ENCODE results near the gene MRPL43.
"Not testable (repeated sequence)": the region's sequence is repeated elsewhere in the genome, so short reads cannot be mapped to it uniquely, and the experiment has no call there.

MRPL43 gene

DNA sequence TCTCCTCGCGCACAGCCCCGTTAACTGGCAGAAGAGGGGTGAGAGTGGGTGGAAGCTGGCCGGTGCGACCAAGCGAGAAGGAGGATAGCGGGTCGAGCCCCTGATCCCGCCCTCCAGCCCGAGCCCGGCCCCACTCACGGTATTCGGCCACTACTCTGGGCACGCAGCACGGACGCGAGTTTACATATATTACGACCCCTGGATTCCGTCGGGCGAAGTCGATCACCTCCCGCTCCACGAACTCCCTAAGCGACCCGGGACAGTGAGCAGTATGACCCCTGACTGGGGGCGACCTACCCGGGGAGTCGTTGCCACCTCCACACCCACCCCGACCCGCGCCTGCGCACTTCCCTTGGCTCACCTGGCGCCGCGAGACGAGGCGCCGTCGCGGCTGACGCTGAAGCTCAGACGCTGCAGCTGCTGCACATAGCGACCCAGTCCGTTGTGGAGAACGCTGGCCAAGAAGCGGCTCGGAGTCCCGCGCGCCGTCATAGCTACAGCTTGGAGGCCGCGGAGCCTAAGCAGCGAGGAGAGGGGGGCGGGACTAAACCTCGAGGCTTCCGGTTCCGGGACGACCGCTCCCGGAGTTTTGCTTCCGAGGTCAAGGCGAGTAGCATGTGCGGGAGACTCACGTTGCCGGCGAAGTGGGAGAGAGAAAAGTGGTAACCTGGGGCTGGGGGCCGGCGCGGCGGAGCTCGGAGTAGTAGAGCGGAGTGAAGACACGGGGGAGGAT, at the start of gene MRPL43, which contains the start of gene TWNK:
TSS of gene MRPL43 (minus strand) at position 546 of the 733 bp plus-strand sequence. CDS start at position 492, 54 bp downstream.
TSS of gene TWNK (plus strand) at position 592 of the 733 bp plus-strand sequence. CDS start 668 bp downstream, outside the sequence.
- in situ Hi-C loops (cut with MboI; ENCODE audit: low sequenced_read_pairs): no loop called here

DNA sequence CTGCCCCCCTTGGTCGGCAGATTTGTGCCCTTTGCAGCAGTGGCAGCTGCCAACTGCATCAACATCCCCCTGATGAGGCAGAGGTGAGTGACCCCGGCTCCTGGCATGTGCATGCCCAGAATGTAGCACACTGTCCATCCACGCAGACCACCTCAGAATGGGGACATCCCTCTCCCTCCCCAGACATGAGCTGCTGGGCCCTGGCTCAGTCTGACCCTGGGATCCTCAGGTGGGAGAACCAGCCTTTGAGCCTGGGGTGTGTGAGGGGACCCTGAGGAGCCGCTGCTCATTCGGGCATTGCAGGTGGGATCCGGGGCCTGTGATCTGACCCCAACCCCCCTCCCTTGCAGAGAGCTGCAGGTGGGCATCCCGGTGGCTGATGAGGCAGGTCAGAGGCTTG, 49.4 kb upstream of the MRPL43 start:
- in situ Hi-C loops (cut with MboI; ENCODE audit: low sequenced_read_pairs): no loop called here

DNA sequence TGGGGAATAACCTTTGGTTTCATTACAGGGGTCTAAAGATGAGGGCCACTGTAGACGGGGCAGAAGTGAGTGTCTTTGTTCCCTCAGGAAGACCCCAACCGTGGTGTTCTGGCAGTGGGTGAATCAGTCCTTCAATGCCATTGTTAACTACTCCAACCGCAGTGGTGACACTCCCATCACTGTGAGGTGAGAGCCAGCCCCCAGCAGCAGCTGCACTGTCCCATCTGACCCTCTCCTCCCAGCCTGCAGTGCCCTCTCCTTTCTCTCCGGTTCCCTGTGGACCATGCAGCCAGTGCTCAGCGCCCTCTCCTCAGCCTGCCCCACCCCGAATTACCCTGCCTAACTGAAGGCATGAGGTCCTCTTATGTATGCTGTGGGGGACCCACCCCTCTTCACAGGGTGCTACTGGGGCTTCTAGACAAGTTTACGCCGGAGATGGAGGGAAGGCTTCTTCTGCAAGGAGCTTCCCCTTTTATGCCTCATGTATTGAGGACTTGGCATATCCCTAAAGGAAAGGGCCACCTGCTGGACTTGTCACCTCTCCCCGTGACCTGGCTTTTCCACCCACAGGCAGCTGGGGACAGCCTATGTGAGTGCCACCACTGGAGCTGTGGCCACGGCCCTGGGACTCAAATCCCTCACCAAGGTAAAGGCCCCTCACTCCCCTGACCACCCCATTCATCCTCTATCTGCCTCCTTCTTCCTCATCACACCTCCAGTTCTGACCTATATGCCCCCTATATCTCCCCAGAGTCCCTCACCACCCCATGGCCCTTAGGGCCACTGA, 48.8 kb upstream of the MRPL43 start:
- in situ Hi-C loops (cut with MboI; ENCODE audit: low sequenced_read_pairs): no loop called here

DNA sequence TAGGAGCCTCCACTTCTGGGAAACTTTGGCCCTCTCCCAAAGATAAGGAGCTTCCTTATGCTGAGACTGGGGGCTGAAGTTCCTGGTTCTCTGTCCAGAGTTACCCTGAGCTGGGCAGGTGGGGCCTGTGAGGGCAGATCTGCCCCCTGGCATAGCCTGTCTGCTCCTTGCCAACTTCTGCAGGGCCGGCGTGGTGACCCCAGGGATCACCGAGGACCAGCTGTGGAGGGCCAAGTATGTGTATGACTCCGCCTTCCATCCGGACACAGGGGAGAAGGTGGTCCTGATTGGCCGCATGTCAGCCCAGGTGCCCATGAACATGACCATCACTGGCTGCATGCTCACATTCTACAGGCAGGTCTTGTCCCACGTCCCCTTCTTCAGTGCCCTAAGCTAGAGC, 48.0 kb upstream of the MRPL43 start:
- in situ Hi-C loops (cut with MboI; ENCODE audit: low sequenced_read_pairs): no loop called here

DNA sequence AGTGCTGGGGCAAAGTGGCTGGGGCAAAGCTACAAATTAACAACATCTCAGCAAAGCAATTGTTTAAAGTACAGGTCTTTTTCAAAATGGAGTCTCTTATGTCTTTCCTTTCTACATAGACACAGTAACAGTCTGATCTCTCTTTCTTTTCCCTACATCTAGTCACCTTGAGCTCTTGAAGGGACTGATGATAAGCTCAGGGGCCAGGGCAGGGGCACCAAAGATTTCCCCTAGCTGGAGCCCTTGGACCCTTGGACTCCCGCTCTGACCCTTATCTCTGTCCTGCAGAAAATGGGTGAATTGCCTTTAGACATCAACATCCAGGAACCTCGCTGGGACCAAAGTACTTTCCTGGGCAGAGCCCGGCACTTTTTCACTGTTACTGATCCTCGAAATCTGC, 47.1 kb upstream of the MRPL43 start:
- in situ Hi-C loops (cut with MboI; ENCODE audit: low sequenced_read_pairs): not testable (repeated sequence)

DNA sequence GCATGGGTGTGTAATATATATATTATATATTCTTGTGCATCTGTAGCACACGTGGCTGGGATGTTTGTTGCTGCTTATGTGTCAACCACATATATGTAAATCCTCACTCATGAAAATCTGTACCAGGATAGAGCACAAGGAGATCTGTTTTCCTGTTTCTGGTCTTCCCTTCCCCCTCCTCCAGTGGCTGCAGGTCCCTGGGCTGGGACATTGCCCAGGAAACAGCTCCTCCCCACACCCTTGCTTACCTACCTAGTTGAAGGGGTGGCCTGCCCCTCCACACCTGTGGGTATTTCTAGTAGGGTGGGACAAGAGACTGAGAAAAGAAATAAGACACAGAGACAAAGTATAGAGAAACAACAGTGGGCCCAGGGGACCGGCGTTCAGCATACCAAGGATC, 46.0 kb upstream of the MRPL43 start:
- in situ Hi-C loops (cut with MboI; ENCODE audit: low sequenced_read_pairs): no loop called here

DNA sequence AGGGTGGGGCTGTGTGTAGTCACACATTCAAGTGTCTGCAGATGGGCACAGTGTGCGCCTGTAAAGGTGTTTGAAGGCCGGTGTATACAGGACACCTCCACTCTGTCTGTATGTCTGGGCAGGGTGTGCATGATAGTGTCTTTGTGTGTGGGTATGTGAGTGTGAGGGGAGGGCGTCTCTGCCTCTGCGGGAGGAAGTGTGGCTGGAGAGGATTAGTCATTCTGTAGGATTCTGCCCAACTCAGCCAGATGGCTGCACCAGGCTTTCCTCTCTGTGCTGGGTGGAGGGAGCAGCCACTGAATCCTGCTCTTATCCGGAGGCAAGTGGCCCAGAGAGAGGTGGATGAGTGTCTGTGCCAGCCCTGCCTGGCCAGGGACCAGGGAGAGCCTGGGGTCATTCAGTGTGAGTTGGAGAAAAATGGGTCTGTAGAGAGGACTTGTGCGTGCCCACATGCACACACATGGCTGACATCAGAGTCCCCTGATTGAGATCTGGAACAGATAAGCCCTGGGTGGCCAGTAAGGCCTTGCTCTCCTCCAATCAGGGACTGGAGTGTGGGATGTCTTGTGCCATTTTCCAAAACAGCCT, 45.4 kb upstream of the MRPL43 start:
- in situ Hi-C loops (cut with MboI; ENCODE audit: low sequenced_read_pairs): no loop called here

DNA sequence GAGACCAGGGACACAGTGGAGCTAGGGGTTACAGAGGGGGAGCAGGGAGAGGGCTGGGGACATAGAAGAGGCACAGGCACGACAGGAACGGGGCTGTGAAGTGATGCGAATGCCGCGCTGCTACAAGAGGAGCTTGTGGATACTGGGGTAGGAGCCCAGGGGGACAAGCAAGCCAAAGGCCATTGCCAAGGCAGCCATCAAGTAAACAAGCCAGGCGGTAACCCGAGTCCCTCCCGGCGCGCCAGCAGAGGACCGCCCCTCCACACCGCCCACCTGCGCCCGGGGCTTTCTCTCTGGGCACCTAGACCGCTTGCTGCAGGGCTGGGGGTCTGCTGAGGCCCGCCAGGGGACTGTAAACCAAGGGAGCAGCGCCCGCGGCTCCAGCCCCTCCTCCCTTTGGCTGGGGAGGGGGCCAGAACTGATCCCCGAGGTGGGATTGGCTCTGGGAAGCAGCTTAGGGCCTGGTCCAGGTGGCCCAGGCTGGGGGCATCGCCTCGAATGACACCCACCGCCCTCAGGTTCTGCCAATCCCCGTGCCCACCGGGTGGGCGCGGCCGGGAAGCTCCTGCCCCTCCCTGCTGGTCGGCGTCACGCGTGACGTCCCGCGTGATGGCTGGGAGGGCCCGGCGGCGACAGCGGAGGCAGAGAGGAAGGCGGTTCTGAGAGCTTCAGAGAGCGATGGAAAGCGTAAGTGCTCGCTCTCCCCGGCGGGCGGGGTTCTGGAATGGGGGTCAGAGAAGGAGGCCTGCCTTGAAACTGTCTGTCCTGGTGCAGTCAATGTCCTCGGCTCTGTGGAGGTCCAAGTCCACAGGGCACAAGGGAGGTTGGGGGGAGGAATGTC, 44.7 kb upstream of the MRPL43 start:
- in situ Hi-C loops (cut with MboI; ENCODE audit: low sequenced_read_pairs): no loop called here

DNA sequence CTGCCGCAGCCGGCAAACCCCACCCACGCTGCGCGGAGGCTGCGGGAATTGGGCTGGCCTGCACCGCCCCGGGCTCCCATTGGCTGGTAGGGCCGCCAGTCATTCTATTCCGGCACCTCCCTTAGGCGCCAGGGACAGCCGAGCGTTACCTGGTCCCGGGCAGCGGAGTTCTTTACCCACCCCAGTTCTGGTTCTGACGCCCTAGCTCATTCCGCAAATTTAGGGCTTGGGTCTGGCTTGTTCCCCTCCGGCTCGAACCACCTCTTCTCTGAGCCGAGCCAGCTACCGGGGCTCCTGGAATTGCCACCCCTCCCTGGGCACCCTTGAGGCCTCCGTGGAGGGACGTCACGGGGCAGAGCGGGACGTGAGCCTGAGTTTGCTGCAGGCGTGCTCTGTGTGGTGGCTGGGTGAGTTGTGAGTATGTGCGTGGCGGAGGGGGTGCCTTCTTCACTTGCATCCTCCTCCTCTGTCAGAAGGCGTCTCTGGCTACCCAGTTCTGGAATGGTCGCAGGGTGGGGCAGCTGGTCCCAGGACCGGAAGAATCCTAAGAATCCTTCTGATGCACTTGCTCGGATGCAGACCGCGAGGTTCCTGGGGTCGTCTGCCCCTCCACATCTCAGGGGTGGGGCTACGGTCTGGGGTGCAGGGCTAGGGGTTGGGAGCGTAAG, 44.0 kb upstream of the MRPL43 start, which contains the start of the genes PDZD7 and SFXN3:
TSS of gene PDZD7 (minus strand) at position 2 of the 668 bp plus-strand sequence. CDS start 910 bp downstream, outside the sequence.
TSS of gene SFXN3 (plus strand) at position 107 of the 668 bp plus-strand sequence. CDS start 3,461 bp downstream, outside the sequence.
- in situ Hi-C loops (cut with MboI; ENCODE audit: low sequenced_read_pairs): no loop called here

DNA sequence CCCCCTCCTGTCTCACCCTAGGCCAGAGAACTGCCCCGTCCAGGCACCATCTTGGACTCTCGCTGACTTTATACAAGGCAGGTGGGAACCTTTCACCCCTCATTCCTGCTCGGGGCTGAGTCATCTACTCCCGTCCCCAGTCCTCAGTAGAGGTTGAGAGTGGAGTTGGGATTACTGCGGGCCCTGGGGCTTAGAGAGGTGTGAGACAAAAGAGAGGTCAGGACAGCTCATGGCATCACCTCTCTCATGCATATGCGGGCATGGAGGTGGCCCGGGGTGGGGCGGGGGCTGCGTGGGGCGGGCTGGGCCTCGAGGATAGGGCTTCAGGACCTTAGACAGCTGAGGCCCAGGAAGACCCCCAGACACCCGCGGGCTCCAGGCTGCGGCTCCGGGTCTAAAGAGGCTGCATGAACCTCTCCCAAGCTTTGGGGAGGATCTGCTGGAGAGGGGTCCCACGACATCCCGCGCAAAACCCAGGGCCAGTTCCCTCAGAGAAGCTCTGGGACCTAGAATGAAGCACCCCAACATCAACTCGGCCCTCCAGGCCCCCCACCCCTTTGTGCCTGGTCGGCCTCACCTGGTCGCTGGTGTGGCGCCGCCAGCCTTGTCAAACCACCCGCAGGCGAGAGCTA, 43.3 kb upstream of the MRPL43 start:
- in situ Hi-C loops (cut with MboI; ENCODE audit: low sequenced_read_pairs): no loop called here

DNA sequence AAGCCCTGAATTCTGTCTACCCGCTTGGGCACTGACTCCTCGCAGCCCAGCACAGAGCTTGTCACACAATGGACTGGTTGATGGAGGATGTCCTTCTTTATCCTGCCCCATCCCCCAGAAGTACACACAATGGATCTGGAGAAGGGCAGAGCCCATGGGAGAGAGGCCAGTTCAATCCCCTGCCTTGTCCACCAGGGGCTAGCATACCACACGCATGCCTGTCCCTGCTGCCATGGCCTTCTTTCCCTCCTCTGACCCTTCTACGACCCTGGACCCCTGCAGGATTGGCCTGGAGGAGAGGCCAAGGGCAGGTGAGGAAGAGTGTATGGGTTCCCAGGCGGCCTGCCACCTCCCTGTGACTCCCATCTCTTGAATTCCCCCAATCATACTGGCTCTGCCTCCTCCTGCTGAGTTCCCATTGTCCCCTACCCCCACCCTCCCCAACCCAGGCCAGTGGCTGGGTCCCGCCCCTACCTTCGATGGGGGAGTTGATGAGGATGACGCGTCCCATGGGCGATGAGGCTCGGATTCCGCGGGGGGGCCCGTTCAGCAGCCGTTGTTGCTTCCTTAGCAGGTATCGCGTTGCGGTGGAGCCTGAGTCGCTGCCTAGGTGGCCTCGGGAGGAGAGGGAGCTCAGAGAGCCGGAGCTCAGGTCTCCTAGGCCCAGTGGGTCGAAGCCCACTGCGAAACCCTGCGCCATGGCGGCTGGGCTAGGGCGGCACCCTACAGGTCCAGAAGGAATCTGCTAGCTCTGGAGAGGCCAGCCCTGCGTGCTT, 42.4 kb upstream of the MRPL43 start:
- in situ Hi-C loops (cut with MboI; ENCODE audit: low sequenced_read_pairs): no loop called here

DNA sequence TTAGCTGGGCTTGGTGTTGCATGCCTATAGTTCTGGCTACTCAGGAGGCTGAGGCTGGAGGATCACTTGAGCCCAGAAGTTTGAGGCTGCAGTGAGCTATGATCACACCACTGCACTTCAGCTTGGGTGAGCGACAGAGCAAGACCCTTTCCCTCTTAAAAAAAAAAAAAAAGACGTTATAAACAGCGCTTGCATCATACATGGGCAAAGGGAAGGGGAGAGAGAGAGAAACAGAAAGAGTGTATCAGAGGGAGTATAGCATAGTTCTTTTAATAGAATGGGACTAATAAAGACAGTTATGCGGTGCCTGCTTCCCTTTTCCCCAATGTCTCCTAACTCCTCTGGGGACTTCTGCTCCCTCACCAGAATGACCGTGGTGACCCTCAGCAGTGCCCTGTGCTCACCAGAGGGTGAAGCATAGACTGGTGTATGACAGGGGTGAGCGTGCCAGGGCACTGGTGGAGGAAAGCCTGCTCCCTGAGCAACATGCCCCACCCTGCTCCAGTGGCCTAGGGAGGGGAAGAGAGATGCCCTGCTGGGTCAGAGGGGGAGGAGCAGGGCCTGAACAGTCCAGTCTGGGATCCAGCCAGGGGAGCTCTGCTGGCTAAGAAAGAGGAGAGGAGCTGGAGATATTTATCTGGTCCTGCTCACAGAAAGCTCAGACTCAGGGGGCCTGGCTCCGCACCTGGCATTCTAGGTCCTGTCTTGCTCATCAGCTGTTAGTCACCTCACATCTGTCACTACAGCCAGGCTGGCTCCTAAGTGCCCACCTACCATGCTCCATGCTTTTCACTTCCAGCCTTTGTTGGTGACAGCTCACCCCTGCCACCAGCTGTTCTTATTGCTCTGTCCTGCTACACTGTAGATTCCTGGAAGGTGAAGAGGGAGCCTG, 41.4 kb upstream of the MRPL43 start:
- in situ Hi-C loops (cut with MboI; ENCODE audit: low sequenced_read_pairs): no loop called here

DNA sequence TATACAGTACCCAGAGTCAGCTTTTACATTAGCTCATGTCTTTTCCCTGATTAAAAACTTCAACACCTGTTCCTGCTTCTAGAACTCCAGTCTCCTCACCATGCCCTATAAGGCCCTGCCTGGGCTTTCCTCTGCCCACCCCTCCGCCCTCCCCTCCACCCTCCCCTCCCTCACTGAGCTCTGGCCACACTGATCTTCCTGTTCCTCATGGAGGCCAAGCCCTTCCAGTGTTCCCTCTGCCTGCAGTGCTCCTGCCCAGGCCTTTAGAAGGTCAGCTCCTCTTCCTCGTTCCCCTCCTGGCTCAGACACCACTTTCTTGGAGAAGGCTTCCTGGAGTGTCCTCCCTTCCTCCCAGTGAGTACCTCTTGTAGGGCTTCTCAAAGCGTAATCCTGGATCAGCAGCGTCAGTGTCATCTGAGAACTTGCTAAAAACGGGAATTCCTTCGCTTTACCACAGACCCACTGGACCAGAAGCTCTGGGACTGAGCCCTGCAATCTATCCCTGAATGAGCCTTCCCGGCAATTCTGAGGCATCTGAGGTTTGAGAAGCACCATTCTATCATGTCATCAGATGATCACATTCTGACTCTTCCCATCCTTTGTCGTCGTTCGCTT, 39.9 kb upstream of the MRPL43 start:
- in situ Hi-C loops (cut with MboI; ENCODE audit: low sequenced_read_pairs): no loop called here

DNA sequence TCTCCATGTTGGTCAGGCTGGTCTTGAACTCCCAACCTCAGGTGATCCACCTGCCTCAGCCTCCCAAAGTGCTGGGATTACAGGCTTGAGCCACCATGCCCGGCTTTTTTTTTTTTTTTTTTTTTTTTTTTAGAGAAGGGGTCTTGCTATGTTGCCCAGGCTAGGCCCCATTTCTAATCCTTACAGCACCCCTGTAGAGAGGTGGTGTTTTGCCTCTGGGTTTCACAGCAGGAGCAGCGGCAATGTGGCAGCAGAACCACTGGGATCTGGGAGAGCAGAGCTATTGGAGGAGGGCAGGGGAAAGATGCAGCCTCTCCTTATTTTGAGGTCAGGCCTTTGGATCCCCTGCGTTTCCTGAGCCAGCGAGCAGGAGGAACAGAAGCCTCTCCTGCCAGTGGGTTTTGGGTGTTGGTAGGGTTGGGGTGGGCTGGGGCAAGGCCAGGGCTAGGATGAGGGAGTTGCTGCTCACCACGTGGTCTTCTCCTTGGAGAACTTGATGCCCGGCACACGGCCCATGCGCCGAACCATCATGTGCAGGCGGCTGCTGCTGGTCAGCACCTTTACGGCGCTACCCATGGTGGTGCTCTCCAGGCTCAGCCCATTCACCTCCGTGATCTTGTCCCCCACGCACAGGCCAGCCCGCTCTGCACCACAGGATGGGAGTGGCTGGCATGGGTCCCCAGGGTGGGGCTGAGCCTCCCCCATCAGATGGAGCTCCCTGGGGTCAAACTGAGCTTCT, 35.8 kb upstream of the MRPL43 start:
- in situ Hi-C loops (cut with MboI; ENCODE audit: low sequenced_read_pairs): no loop called here

DNA sequence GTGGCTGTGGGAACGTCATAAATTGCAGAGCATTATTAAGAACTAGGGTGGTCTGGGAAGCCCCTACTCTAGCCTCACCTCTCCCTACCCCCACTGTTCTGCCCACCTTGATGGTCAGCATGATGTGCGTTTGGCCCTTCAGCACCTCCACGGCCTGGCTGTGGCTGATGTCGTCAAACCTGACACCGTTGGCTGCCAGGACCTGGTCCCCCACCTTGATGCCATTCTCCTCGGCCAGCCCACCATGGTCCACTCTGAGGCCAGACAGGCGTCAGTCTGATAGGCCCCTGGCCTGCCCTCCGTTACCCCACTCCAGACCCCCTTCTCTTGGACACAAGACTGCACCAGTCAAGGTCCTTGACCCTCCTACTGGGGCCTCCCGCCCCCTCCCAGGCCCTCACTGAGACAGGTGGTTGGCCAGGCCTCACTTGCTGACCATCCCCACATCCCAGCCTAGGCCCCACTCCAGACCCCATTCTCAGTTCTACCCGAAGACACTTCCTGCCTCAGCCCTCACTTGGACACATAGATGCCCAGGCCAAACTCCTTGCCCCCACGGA, 34.5 kb upstream of the MRPL43 start:
- in situ Hi-C loops (cut with MboI; ENCODE audit: low sequenced_read_pairs): no loop called here

DNA sequence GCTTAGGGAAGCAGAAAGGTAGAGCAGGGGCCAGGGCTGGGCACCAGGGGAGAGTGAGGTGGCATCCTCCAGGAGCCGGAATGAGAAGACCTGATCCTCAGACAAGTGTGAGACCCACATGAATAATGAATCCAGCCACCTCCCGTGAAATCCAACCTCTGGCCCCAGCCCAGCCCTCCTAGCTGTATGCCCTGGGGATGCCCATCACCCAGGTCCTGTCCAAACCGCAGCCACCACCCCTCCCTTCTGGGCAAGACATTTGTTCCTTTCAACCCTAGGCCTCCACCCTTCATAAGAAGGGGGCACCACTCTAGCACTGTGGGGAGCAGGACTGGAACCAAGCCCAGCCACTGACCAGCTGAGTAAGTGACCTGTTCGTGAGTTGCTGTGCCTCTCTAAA, 33.9 kb upstream of the MRPL43 start:
- in situ Hi-C loops (cut with MboI; ENCODE audit: low sequenced_read_pairs): no loop called here
